ENCODE data around the gene MBOAT1.

The MBOAT1 gene

DNA sequence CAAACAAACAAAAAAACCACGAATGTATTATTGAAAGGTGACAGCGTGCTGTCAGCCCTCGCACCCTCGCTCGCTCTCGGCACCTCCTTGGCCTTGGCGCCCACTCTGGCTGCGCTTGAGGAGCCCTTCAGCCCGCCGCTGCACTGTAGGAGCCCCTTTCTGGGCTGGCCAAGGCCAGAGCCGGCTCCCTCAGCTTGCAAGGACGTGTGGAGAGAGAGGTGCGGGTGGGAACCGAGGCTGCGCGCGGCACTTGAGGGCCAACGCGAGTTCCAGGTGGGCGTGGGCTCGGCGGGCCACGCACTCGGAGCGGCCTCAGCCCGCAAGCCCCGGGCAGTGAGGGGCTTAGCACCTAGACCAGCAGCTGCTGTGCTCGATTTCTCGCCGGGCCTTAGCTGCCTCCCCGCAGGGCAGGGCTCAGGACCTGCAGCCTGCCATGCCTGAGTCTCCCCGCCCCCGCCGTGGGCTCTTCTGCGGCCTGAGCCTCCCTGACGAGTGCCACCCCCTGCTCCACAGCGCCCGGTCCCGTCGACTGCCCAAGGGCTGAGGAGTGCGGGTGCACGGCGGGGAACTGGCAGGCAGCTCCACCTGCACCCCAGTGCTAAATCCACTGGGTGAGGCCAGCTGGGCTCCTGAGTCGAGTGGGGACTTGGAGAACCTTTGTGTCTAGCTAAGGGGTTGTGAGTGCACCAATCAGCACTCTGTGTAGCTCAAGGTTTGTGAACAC lies 20.9 kb upstream of the MBOAT1 start:
- no peak for DNase-seq

DNA sequence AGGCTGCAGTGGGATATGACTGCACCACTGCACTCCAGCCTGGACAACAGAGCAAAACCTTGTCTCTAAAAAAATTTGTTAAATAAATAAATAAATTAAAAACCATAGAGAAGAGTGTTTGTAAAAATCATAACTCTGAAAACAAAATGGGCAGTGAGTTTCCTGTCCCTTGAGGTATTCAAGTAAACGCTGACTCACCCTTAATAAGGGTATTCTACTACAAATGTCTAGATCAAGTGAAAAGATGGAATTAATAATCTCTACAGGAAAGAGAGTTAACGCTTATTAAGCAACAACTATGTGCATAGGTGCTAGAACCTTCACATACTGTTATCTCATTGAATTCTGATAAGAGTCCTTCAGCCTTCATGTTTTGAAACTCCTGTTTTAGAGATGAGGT lies 19.9 kb upstream of the MBOAT1 start:
- DNase-seq = no peak

DNA sequence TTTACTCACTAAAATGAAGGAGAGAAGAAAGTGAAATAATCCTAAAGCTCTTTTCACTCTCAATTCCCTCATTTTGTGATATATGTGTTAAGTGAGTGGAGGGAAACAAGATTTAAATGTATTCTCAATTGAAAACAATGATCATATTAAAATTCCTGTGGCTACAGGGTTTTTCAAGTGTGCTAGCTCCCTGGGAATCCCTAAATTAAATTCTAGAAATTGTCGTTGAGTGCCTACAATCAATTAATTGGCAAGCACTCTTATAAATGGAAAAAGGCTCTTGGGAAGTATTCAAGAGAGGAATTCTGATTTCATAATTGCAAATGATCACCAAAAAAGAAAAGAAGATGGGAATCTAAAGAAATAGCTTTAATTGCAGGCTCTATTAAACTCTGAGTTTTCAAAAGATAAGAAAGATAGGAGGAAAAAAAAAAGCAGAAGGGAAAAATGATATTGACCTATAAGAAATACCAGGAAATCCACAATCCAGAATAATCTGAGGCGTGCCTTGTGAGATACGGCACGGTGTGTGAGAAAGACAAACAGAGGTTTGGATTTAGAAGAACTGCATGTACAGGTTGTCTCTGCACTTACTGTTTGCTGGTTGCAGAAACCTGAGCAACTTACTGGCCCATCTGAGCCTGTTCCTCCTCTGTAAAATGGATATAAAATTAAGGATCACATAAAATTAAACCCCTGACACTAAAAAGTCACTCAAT lies 18.3 kb upstream of the MBOAT1 start:
- no peak for DNase-seq

DNA sequence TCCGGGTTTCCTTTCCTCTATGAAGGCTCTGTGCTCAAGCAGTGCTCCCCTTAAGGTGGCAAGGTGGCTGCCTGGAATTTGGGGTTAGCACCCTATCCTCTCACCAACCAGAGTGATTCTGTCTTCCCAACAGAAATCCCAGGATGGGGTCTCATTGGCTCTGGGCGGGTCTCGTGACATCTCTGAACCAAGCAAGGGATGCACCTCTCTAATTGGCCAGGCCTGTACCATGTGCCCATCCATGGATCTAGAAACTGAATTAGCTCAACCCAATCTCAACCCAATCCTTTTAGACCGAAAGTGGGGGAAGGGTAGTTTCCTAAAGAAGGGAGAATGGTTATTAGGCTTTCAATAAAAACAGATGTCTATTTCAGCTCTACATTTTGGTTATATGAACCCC lies 17.6 kb upstream of the MBOAT1 start:
- no peak for DNase-seq

DNA sequence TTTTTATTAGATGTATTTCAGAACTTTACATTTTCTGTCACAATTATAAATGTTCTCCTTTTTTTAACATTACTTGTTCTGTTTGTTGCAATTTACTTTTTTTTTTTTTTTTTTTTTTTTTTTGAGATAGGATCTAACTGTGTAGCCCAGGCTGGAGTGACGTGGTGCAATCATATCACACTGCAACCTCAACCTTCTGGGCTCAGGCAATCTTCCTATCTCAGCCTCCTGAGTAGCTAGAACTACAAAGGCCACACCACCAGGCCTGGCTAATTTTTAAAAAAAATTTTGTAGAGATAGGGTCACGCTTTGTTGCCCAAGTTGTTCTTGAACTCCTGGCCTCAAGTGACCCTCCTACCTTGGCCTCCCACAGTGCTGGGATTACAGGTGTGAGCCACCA lies 15.1 kb upstream of the MBOAT1 start:
- no peak for DNase-seq

DNA sequence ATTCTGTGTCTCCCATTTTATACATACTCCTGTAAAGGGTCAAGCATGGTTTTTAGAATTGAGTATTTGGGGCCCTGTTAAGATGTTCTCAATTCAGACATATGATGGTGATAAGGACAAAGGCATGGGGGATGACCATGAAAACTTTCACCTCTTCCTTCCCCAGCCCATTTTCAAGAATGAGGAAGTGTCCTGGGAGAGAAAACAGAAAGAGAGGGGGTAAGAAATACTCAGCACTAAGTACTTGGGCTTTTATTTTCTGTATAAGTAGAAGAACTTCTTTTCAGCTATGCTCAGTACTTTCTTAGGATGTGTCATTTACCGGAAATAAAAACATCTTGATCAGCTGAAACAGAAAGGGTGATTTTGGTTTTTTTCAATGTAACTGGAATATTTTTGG lies 10.9 kb upstream of the MBOAT1 start:
- DNase-seq = no peak

DNA sequence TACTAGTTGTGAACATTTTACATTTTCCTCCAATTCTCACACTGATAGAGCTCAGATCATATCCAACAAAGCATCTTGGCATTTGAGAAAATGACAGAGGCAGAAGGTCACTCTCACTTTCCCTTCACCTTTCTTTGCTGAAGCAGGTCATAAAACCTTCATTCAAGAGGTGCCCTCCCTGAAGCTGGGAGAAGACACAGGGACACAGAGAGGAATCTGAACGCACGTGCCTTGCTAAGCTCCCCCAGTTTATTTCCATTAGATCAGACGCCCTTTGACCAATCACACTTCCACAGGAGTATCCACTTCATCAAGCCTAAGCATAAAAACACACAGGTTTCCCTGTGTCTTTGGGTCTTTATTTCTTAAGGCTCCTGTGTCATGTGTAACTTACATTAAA lies 9.2 kb upstream of the MBOAT1 start:
- no peak for DNase-seq

DNA sequence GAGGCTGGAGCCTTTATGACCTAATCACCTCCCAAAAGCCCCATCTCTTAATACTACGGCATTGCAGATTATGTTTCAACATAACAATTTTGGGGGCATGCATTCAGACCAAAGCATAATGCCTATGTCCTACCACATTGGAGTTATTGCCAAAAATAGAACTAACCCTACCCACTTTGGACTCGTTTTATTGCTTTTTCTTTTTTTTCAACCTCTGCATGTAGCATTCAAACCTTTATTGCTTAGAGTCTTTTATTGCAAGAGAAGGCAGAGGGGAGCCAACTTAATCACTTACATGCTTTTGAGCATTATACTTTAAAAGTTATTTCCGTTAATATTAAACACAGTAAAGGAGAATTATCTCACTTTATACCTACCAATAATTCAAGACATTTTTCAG lies 8.1 kb upstream of the MBOAT1 start:
- no peak for DNase-seq

DNA sequence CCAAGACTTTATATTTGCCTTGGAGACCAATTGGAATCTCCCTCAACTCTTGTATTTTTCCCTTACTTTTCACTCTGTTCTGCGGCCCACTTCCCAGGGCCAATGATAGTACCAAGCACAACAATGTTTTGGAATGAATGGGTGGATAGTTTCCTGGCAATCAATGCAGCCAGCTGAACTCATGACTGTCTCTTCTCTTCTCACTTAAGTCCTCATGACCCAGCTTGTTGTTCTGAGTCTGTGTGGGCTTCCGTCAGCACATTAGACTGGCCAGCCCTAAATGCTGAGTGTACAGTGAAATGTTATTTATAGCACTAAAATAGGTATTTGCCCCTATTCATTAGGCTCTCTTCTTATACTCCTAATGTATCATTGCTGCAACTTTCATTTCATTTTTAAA lies 5.6 kb upstream of the MBOAT1 start:
- DNase-seq = no peak

DNA sequence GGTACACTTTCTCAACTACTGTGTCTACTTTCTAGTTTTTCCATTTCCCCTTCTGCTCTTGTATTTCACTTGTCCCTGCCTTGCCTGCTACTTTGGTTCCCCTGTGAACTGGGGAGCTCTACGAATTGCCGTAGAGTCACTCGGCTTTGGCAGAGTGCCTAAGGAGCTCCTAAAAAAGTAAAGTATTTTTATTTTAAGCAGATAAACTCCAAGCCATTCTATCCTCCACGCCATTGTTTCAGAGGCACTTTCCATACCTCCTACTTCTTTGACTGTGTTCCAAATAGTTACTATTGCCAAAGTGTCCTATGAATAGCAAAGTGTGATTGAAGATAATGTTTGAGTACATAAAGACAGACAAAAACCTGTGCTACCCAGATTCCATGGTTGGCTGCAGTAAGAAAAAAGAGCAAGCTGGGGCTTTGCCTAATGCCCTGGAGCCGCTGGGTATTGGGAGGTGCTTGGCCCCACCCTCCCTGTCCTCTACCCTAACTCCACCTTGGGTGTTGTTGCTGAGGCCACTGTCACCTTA lies 5.1 kb upstream of the MBOAT1 start:
- DNase-seq = no peak

DNA sequence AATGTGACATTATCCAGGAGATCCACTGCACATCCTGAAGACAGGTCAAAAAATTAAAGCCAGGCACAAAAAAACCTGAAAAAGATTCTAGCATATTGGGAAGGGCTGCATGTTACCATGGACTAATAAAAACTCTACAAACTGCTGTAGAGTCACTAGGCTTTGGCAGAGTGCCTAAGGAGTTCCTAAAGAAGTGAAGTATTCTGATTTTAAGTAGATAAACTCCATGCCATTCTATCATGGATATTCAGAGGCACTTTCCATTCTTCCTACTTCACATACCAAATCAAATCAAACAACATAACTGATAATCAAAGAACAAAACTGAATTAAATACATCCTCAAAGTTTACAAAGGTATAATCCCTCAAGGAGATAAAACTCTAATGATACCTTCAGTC lies 3.0 kb upstream of the MBOAT1 start:
- no peak for DNase-seq

DNA sequence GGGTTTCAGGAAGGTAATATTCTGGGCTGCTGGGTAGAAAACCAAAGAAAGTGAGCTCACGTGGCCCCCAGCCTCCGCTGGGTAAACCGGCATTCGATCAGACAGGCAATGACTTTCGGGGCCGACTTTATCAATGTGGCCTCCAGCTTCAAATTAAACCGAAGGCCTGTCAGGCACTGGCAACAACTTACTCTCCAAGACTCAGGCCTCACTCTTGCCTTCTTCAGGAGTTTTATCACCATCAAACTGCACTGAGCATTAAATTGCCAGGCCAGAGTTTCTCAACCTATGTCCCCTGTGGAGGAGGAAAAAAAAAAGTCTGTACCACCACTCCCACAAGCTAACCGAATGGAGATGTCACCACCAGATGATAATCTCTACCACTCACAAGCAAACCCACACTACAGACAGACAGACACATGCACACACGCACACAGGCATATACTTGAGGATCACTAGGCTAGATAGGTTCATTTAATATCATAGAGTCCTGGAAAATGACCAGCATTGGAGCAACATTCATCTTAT lies 1.1 kb upstream of the MBOAT1 start:
- no peak for DNase-seq

DNA sequence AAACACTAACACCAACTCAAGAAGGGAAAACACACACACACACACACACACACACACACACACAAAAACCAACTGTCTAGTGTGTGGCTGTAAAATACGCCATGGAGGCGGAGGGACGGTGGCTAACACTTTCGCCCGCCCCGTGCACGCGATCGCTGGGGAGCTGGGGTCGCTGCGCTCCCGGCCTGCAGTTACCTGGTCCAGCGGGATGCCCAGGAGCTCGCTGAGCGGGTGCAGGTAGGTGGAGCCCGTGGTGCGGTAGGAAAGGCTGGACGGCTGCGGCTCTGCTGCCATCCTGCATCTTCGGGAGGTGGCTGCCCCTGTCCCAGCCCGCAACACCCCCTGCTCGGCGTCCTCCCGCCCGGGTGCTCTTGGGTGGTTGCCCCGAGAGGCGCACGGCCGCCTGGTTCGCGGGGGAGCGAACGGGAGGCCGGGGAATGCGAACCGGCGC lies 303 bp downstream of the MBOAT1 start:
- DNase-seq = peak; percentile 77

DNA sequence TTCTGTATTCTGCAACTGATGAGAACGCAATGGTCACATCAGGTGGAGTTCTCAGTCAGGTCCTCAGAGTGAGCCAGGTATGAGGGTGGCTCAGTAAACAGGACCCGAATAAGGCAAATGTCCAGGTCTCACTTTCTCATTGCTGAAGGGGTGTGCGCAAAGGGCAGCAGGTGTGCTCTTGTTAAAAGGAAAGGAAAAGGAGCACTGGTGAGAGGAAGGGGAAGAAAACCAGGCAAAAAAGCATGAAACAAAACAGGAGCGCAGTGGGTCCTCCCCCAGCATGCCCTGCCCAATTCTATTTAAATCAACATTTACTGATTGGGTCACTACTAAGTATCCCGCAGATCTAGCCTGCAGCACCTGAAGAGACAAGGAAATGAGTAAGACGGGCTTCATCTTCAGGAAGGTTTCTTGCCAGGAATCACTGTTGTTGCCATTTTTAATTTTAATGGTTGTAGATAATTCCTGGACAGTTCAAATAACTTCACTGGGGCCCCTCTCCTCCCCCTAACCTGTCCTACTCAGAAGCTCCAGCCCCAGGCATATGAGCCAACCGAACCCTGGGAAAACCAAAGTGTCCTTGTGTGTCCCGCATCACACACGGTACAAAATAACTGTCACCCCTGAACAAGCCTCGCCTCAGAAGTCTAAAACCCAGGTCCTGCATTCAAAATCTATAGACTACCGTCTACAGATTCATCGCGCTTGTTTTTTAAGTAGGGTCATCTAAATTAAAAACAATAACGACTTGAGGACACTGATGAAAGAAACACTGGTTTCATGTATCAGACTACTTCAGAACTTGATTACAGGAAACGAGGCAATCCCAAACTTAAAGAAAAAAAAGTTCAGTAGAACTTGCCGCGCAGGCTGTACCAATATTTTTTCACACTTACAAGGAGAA lies 980 bp downstream of the MBOAT1 start:
- peak; percentile 95 for DNase-seq

DNA sequence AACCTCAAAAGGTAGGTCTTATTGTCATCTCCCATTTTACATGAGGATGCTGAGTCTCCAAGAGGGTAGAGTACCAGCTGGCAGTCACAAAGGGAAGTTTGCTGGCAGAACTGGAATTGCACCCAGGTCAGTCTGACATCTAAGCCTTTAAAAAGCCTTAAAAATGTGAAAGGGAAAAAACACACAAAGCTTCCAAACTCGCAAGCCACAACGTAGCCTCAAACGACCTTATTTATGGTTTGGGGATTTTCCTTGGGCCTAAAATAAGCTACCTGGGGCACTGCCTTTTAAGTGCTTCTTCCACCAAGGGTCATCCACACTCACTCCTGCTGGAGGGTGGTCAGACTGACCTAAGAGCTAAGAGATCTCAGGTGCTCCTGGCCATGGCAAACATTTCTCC lies 2.1 kb downstream of the MBOAT1 start:
- no peak for DNase-seq

DNA sequence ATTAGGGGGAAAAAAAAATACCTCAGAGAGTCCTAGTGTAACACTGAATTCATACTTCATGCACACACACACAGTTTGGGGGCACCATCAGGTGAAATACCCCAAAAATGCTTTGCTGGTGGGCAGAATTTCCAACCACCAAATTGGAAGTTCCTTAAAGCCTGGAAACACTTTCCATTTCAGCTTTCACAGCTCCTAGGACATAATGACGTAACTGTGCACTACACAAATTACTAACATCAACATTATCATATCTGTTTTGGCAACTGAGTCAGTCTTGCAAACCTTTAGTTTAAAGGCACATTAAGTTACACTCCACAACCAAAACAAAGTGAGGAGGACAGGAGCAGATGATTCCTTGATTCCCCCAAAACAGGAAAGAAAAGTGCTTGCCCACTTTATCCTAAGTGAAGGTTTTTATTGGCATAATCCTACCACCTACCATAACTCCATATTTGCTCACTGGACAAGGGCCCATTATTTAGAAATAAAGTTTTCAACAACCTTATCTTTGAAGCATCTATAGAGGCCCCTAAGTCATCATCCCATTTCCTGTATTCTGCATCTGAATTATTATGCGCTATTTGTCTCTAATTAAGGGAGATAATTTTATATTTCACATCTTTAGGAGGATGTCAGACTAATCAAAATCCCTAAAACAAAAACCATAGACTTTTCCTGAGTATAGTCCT lies 3.4 kb downstream of the MBOAT1 start:
- DNase-seq = no peak

DNA sequence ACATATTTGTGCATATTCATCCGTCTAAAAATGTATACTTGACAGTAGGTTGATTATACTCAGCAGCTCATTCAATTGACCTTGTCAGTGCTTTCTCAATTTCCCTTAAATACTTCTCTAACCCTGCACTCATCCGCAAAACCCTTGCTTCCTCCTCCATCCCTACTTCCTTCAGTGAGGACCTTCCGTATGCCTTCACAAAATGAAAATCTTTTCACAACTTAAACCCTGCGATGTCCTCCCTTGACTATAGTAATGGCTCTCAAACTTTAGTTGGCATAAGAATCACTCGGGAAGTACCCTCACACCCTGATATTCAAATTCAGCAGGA lies 5.2 kb downstream of the MBOAT1 start:
- no peak for DNase-seq

DNA sequence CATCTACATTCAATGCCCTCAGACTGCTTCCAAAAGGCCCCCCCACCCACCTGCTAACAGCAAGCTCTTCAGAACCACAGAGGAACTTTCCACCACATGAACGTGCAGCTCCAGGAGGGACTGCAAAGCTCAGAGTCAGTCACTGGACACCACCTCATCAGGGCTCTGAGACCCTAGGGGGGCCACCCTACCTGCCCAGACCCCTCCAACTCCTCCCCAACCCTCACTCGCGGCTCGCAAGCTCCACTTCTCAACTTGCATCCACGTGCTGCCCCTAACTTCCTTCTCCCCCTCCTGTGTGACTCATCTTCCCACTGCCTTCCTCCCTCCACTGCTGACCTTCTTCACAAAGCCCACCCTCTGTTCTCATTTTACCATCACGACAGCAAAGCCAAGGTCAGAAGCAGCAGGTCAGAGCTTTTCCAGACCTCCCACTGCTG lies 6.5 kb downstream of the MBOAT1 start:
- no peak for DNase-seq

DNA sequence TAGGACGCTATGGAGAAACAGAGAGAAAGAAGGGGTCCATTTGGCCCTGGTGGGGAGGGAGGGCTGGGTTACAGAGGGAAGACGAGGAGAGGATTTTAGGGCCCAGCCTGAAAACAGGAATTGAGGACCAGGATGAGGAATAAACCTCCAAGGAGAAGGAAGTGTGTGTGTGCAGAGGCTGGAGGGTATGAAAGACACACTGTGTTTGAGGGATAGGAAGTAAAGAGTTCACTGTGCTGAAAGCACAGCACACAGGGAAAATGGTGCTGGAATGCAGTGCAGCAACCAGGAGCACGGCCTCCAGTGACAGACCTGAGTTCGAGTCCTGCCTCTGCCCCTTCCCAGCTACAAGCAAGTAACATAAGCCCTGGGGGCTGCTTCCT lies 7.8 kb downstream of the MBOAT1 start:
- DNase-seq = peak; percentile 30

DNA sequence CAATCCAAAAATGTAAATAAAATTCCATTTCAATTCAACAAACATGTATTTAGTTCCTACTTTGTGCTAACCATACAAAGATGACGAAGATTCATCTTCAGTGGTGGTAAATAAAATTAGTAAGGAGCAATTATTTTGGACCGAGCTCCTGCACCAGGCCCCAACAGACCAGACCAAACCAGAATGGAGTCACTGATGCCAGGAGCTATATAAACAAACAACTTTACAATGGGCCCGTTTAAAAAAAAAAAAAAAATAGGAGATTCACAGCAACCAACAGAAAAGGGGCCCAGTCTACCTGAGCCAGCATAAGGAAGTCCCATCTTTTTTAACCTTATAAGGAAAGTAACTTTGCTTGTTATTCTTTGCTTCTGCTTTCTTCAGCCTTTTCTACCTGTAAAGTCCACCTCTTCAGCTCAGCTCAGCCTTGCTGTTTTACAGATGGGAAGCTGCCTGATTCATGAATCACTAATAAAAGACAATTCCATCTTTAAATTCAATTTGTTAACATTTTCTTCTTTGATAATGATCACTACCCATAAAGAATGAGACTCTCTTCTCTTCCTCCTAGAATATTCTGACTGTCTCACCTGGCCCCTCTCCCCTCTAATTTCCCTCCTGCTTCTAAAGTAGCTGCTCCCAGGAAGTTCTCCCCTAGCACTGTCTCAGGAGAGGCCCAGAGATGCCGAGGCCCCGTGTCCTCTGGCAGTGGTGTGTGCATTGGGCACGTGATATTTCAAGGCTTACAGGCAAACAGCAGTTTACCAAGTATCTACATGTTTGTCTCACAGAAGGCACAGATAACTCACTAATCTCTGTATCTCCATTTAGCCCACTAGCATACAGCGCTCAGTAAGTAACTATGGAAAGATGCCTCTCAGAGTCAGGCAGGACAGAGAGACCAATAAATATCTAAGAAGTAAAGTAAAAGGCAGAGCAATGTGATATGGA lies 8.4 kb downstream of the MBOAT1 start:
- peak; percentile 97 for DNase-seq

DNA sequence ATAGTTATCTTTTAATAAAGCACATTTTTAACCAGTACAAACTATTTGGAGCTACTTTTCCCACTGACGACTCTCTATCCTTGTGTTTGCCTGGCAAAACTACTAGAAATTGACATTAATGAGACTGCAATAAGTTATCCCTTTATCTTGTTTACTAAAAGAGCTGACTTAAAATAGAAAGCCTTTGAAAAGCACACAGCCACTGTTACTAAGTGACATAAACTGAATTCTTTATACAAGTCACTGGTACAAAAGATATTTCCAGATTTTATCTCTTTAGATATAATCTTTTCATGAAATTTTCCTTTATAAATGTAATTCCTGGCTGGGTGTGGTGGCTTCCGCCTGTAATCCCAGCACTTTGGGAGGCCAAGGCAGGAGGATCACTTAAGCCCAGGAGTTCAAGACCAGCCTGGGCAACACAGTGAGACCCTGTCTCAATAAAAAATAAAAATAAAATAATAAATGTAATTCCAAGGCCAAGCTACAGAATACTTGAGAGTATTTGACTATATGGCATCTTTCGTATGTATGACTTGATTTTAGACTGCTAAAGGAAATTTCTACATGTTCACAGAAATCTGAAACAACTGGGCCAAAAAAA lies 9.5 kb downstream of the MBOAT1 start:
- DNase-seq = no peak

Measured in NCI-H2029 (cell line).